ENCODE data around the gene CFAP119. TPM values are rescaled to one million over a fixed set of nuclear protein-coding genes. Genes with fewer than 3 reads are reported as not detected.

Gene CFAP119
- polyA plus RNA-seq, 1 donor from 2014 or later, result 17.0 TPM

DNA sequence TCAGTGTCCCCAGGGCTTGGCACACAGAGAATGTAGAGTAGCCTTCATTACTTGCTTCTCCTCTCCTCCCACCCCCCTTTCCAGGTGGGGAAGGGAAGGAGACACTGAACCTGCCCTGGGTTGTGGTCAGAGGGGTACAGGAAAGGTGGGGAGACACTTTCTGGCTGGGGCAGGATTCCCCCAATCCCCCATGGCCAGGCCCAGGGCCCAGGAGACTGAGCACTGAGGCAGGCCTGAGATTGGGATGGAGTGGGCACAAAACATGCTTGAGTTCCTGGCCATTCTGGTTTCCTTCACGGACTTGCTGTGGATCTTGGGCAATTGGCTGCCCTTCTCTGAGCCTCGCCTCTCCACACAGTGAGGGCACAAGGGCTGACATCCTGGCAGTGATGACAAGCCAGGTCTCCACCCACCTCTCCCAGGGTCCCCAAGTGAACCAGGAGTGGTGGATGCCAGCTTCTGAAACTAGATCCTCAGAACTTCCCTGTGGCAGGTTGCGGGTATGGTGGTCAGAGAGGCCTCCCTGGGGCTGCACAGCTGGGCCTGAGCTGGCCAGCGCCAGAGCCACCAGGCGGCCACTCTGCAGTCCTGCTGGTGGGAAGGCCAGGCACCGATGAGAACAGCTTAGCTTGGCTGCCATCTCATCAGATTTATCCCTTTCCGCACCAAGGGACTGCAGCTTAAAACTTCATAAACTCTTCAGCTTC is 15.9 kb upstream of the CFAP119 start:
- Histone ChIP-seq H3K36me3 (ENCODE audit: insufficient read depth, low read length) (no peaks in the 10 kb centered on the region), H3K4me2 (ENCODE audit: low read length) (no peak overlapping the region), H3K4me3 (ENCODE audit: low read length) (no peak overlapping the region), H3K9me3 (ENCODE audit: low read length) (no peaks in the 10 kb centered on the region), H3K9me2 (ENCODE audit: insufficient read depth, low read length) (no peaks in the 10 kb centered on the region), H3K27ac (ENCODE audit: low read length) (no peak overlapping the region), H4K20me1 (ENCODE audit: insufficient read depth) (no peaks in the 10 kb centered on the region), H3K27me3 (ENCODE audit: insufficient read depth, low read depth, low read length) (no peaks in the 10 kb centered on the region), H3K9ac (ENCODE audit: low read length) (no peak overlapping the region), H2AFZ (ENCODE audit: low read depth, low read length) (no peak overlapping the region), H3K79me2 (replicated peaks; ENCODE audit: insufficient read depth, low read length) (no peaks in the 10 kb centered on the region), H3F3A (ENCODE audit: insufficient read depth, low read length, poor library complexity, severe bottlenecking) (no peaks in the 10 kb centered on the region)
- TF ChIP-seq SMC3 (conservative IDR thresholded peaks at IDR 0.05; ENCODE audit: poor library complexity) (no peak), TAF1 (IDR thresholded peaks at IDR 0.05; ENCODE audit: low read depth) (no peak), MXI1 (conservative IDR thresholded peaks at IDR 0.05; ENCODE audit: poor library complexity, severe bottlenecking) (no peak), EZH2 (IDR thresholded peaks at IDR 0.05; ENCODE audit: borderline replicate concordance, insufficient read depth, low read length, poor library complexity, severe bottlenecking) (no peak), EP300 (conservative IDR thresholded peaks at IDR 0.05; ENCODE audit: poor library complexity, severe bottlenecking) (no peak), POLR2AphosphoS5 (IDR thresholded peaks at IDR 0.05) (no peak), RAD21 (conservative IDR thresholded peaks at IDR 0.05) (no peak)
- TF ChIP-seq, protein P1, sequence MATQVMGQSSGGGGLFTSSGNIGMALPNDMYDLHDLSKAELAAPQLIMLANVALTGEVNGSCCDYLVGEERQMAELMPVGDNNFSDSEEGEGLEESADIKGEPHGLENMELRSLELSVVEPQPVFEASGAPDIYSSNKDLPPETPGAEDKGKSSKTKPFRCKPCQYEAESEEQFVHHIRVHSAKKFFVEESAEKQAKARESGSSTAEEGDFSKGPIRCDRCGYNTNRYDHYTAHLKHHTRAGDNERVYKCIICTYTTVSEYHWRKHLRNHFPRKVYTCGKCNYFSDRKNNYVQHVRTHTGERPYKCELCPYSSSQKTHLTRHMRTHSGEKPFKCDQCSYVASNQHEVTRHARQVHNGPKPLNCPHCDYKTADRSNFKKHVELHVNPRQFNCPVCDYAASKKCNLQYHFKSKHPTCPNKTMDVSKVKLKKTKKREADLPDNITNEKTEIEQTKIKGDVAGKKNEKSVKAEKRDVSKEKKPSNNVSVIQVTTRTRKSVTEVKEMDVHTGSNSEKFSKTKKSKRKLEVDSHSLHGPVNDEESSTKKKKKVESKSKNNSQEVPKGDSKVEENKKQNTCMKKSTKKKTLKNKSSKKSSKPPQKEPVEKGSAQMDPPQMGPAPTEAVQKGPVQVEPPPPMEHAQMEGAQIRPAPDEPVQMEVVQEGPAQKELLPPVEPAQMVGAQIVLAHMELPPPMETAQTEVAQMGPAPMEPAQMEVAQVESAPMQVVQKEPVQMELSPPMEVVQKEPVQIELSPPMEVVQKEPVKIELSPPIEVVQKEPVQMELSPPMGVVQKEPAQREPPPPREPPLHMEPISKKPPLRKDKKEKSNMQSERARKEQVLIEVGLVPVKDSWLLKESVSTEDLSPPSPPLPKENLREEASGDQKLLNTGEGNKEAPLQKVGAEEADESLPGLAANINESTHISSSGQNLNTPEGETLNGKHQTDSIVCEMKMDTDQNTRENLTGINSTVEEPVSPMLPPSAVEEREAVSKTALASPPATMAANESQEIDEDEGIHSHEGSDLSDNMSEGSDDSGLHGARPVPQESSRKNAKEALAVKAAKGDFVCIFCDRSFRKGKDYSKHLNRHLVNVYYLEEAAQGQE (IDR thresholded peaks at IDR 0.05; ENCODE audit: borderline replicate concordance), result no peak
- TF ChIP-seq, protein P2, sequence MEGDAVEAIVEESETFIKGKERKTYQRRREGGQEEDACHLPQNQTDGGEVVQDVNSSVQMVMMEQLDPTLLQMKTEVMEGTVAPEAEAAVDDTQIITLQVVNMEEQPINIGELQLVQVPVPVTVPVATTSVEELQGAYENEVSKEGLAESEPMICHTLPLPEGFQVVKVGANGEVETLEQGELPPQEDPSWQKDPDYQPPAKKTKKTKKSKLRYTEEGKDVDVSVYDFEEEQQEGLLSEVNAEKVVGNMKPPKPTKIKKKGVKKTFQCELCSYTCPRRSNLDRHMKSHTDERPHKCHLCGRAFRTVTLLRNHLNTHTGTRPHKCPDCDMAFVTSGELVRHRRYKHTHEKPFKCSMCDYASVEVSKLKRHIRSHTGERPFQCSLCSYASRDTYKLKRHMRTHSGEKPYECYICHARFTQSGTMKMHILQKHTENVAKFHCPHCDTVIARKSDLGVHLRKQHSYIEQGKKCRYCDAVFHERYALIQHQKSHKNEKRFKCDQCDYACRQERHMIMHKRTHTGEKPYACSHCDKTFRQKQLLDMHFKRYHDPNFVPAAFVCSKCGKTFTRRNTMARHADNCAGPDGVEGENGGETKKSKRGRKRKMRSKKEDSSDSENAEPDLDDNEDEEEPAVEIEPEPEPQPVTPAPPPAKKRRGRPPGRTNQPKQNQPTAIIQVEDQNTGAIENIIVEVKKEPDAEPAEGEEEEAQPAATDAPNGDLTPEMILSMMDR (IDR thresholded peaks at IDR 0.05; ENCODE audit: poor library complexity, severe bottlenecking), result no peak

DNA sequence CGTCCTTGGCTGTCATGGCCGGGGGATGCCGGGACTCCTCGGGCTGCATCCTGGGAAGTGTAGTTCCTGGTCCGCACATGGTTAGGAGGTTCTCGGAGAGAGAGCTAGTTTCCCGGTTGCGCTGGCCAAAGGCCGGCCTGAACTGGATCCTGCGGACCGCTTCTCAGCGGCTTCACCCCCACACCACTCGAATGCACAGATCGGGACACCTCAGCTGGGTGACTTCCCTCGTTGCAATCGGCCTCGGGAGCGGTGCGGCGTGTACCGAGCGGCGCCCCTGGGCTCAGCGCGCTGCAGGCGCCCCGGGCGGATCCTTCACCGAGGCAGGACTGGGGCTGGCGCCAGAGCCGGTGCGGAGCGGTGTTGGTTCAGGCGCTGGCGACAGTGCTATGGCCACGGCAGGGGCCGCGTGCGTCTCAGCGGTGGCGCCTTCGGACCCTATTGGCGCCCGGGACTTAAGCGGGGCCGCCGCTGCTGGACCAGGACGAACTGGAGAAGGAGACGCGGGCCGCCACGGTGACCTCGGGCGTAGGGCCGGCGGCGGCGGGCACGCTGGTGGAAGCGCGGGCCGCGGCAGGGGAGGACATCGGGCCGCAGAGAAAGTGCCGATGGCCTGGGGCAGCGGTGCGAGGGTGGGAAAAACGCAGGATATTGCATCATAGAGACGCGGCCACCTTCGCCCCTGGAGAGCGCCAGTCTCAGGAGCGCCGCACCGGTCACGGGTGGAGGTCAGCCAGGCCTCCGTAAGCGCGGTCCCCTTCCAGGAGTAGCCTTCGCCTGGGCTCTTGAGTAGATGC is 13.7 kb upstream of the CFAP119 start:
- H3K27me3 ChIP-seq (ENCODE audit: insufficient read depth, low read depth, low read length), result no peaks in the 10 kb centered on the region
- H3K36me3 ChIP-seq (ENCODE audit: insufficient read depth, low read length), result no peaks in the 10 kb centered on the region
- no peaks in the 10 kb centered on the region for H3F3A ChIP-seq (ENCODE audit: insufficient read depth, low read length, poor library complexity, severe bottlenecking)
- H2AFZ ChIP-seq (ENCODE audit: low read depth, low read length), result no peak overlapping the region
- no peak for TF ChIP-seq EZH2 (IDR thresholded peaks at IDR 0.05; ENCODE audit: borderline replicate concordance, insufficient read depth, low read length, poor library complexity, severe bottlenecking)
- TF ChIP-seq, protein P2 (IDR thresholded peaks at IDR 0.05; ENCODE audit: poor library complexity, severe bottlenecking), result peak; percentile 18
- TF ChIP-seq, protein P1 (IDR thresholded peaks at IDR 0.05; ENCODE audit: borderline replicate concordance), result no peak
- TF ChIP-seq SMC3 (conservative IDR thresholded peaks at IDR 0.05; ENCODE audit: poor library complexity), result peak; percentile 32
- peak; percentile 0 for TF ChIP-seq POLR2AphosphoS5 (IDR thresholded peaks at IDR 0.05)
- TF ChIP-seq RAD21 (conservative IDR thresholded peaks at IDR 0.05), result peak; percentile 11
- peak; percentile 23 for TF ChIP-seq TAF1 (IDR thresholded peaks at IDR 0.05; ENCODE audit: low read depth)
- TF ChIP-seq MXI1 (conservative IDR thresholded peaks at IDR 0.05; ENCODE audit: poor library complexity, severe bottlenecking), result peak; percentile 97
- TF ChIP-seq EP300 (conservative IDR thresholded peaks at IDR 0.05; ENCODE audit: poor library complexity, severe bottlenecking), result no peak
- peak overlapping the region; percentile 67 for H3K9ac ChIP-seq (ENCODE audit: low read length)
- no peaks in the 10 kb centered on the region for H4K20me1 ChIP-seq (ENCODE audit: insufficient read depth)
- no peaks in the 10 kb centered on the region for H3K79me2 ChIP-seq (replicated peaks; ENCODE audit: insufficient read depth, low read length)
- no peaks in the 10 kb centered on the region for H3K9me2 ChIP-seq (ENCODE audit: insufficient read depth, low read length)
- peak overlapping the region; percentile 60 for H3K27ac ChIP-seq (ENCODE audit: low read length)
- peak overlapping the region; percentile 86 for H3K4me2 ChIP-seq (ENCODE audit: low read length)
- H3K4me3 ChIP-seq (ENCODE audit: low read length), result peak overlapping the region; percentile 92
- no peaks in the 10 kb centered on the region for H3K9me3 ChIP-seq (ENCODE audit: low read length)

Measured in neural cell (in vitro differentiated cells).